Measurements from ENCODE around the gene H1-8. TPM values are rescaled to one million over a fixed set of nuclear protein-coding genes. Genes with fewer than 3 reads are reported as not detected.

H1-8 gene
- total RNA-seq, 1 experiment from 2014 or later, result not detected

DNA sequence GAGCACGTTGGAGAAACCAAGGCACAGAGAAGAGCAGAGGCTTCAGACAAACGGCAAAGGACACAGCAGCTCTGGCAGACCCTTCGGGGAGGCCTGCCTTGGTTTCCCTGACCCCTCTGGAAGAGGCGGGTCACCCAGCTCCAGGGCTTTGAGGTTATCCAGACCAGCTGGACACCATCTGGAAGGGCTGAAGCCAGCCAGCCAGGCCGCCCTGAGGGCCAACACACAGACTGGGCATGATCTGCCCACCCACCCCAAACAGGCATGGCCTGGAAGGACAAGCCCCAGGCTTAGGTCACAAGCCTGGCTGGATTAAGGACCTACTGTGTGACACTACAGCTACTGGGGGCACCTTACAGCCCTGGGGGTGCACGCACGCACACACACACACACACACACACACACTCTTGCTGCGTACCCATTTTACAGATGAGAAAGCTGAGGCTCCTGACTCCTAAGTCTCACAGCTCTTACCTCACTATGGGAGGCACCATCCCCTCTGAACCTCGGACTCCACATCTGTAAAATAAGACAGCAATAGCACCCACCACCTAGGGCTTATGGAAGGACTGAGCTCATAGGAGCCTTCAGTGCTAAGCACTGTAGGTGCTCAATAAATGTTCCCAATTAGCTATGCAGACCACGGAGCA is 52.7 kb downstream of the H1-8 start:
- BruUV-seq (replicated peaks), result no TSS peak
- no peak overlapping the region for H3K9ac ChIP-seq (ENCODE audit: low read length)
- no peak for ATAC-seq
- intact Hi-C loops (cut with micrococcal nuclease), result no loop called here
- no peaks in the 10 kb centered on the region for H3K27me3 ChIP-seq (ENCODE audit: insufficient read depth, low read length)
- no peak overlapping the region for H3K4me3 ChIP-seq (replicated peaks in 1 of 2; ENCODE audit: low read depth in 1 of 2, low read length in 2 of 2)
- H3K4me1 ChIP-seq (ENCODE audit: control insufficient read depth in 1 of 2, insufficient read depth in 2 of 2, low read length in 2 of 2), result peaks cover 0 to 10% of the 10 kb centered on the region in 2 experiments; a peak in 2 of 4 replicates
- no peaks in the 10 kb centered on the region for H3K9me3 ChIP-seq (ENCODE audit: control insufficient read depth in 1 of 2, insufficient read depth in 1 of 2, low read depth in 1 of 2, low read length in 2 of 2)
- ChIA-PET POLR2A (no interaction called here), RAD21 (ENCODE audit: low non-redundant PET in 1 of 2, low total read pairs in 2 of 2, uncharacterized antibody in 2 of 2, unreplicated experiment in 2 of 2) (no interaction called here), CTCF (no interaction called here)
- no peak overlapping the region for H3K27ac ChIP-seq (ENCODE audit: low read depth, low read length)
- DNase-seq (ENCODE audit: low read depth, low spot score), result no peak
- no peak overlapping the region for H3K4me2 ChIP-seq (ENCODE audit: low read length)
- no peaks in the 10 kb centered on the region for H4K20me1 ChIP-seq (ENCODE audit: insufficient read depth)
- no peak for TF ChIP-seq POLR2A (IDR thresholded peaks at IDR 0.05; ENCODE audit: borderline replicate concordance, extremely low read depth, insufficient read depth, insufficient read length)
- TF ChIP-seq ZNF274 (IDR thresholded peaks at IDR 0.05; ENCODE audit: low read depth, low read length), result no peak
- TF ChIP-seq, protein P1, sequence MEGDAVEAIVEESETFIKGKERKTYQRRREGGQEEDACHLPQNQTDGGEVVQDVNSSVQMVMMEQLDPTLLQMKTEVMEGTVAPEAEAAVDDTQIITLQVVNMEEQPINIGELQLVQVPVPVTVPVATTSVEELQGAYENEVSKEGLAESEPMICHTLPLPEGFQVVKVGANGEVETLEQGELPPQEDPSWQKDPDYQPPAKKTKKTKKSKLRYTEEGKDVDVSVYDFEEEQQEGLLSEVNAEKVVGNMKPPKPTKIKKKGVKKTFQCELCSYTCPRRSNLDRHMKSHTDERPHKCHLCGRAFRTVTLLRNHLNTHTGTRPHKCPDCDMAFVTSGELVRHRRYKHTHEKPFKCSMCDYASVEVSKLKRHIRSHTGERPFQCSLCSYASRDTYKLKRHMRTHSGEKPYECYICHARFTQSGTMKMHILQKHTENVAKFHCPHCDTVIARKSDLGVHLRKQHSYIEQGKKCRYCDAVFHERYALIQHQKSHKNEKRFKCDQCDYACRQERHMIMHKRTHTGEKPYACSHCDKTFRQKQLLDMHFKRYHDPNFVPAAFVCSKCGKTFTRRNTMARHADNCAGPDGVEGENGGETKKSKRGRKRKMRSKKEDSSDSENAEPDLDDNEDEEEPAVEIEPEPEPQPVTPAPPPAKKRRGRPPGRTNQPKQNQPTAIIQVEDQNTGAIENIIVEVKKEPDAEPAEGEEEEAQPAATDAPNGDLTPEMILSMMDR (IDR thresholded peaks at IDR 0.05 in 2 of 3, conservative IDR thresholded peaks at IDR 0.05 in 1 of 3; ENCODE audit: borderline replicate concordance in 1 of 3, insufficient read depth in 1 of 3, low read depth in 2 of 3, low read length in 2 of 3), result no peak
- no peak for TF ChIP-seq CEBPB (IDR thresholded peaks at IDR 0.05; ENCODE audit: low read depth)
- TF ChIP-seq ZFX (IDR thresholded peaks at IDR 0.05), result no peak
- no peak for TF ChIP-seq SIN3A (IDR thresholded peaks at IDR 0.05; ENCODE audit: low read depth)
- TF ChIP-seq, protein P2, sequence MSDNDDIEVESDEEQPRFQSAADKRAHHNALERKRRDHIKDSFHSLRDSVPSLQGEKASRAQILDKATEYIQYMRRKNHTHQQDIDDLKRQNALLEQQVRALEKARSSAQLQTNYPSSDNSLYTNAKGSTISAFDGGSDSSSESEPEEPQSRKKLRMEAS (IDR thresholded peaks at IDR 0.05), result no peak
- TF ChIP-seq EZH2 (IDR thresholded peaks at IDR 0.05), result no peak
- TF ChIP-seq SP1 (IDR thresholded peaks at IDR 0.05; ENCODE audit: low read depth), result no peak
- TF ChIP-seq EGR1 (IDR thresholded peaks at IDR 0.05; ENCODE audit: low read depth), result no peak
- no peak for TF ChIP-seq RAD21 (IDR thresholded peaks at IDR 0.05; ENCODE audit: low read depth)
- H3K79me2 ChIP-seq (ENCODE audit: insufficient read depth, low read length), result peaks cover 29% of the 10 kb centered on the region
- no peak overlapping the region for H2AFZ ChIP-seq (ENCODE audit: low read depth, low read length, poor library complexity, severe bottlenecking)
- H3K9me2 ChIP-seq (ENCODE audit: insufficient read depth), result no peaks in the 10 kb centered on the region
- H3K36me3 ChIP-seq (ENCODE audit: control insufficient read depth in 1 of 2, insufficient read depth in 2 of 2, low read length in 2 of 2), result no peaks in the 10 kb centered on the region
